ENCODE results near the gene GMDS.

GMDS gene

GRCh38 chr6:2196079-2196679 is 49.2 kb downstream of the GMDS start:
- H3K4me3 ChIP-seq: no peak overlapping the region
- peak in 1 of 2 donors; percentile 51 for DNase-seq
- peaks cover 0 to 22% (median 5%) of the 10 kb centered on the region in 4 donors for H3K4me1 ChIP-seq
- H3K27ac ChIP-seq: peak overlapping the region in 1 of 2 donors; percentile 8
- peak; percentile 74 to 90 for TF ChIP-seq CTCF (IDR thresholded peaks at IDR 0.05)
- intact Hi-C loops (cut with DNase I; ENCODE audit: low total_unique reads): loop anchor here (5.0 kb wide), 1 partner anchor 594 kb away; no protein-coding TSS in a partner anchor
- no peaks in the 10 kb centered on the region for H3K27me3 ChIP-seq
- H3K9me3 ChIP-seq: no peaks in the 10 kb centered on the region
- no peaks in the 10 kb centered on the region for H3K36me3 ChIP-seq

- no peaks in the 10 kb centered on the region for H3K36me3 ChIP-seq
- no peak for TF ChIP-seq CTCF (IDR thresholded peaks at IDR 0.05)
- H3K9me3 ChIP-seq: no peaks in the 10 kb centered on the region
- peaks cover 0 to 22% (median 5%) of the 10 kb centered on the region in 4 donors for H3K4me1 ChIP-seq
- intact Hi-C loops (cut with DNase I; ENCODE audit: low total_unique reads): loop anchor here (5.0 kb wide), 1 partner anchor 592 kb away; no protein-coding TSS in a partner anchor
- DNase-seq: no peak
- no peaks in the 10 kb centered on the region for H3K27me3 ChIP-seq
- no peak overlapping the region for H3K27ac ChIP-seq
- H3K4me3 ChIP-seq: no peak overlapping the region
Observed at GRCh38 chr6:2194643-2195042, 50.8 kb downstream of the GMDS start.

- no peak for DNase-seq
- Histone ChIP-seq H3K4me3 (no peak overlapping the region), H3K36me3 (no peaks in the 10 kb centered on the region), H3K4me1 (peaks cover 0 to 22% (median 5%) of the 10 kb centered on the region in 4 donors), H3K9me3 (no peaks in the 10 kb centered on the region), H3K27ac (no peak overlapping the region), H3K27me3 (no peaks in the 10 kb centered on the region)
- TF ChIP-seq CTCF (IDR thresholded peaks at IDR 0.05): no peak
- intact Hi-C loops (cut with DNase I; ENCODE audit: low total_unique reads): no loop called here
Observed at GRCh38 chr6:2193931-2194330, 51.5 kb downstream of the GMDS start.

GRCh38 chr6:2192976-2193375 is 52.4 kb downstream of the GMDS start:
- no peak for TF ChIP-seq CTCF (IDR thresholded peaks at IDR 0.05)
- H3K9me3 ChIP-seq: no peaks in the 10 kb centered on the region
- no peak overlapping the region for H3K4me3 ChIP-seq
- intact Hi-C loops (cut with DNase I; ENCODE audit: low total_unique reads): no loop called here
- no peaks in the 10 kb centered on the region for H3K27me3 ChIP-seq
- no peaks in the 10 kb centered on the region for H3K36me3 ChIP-seq
- no peak overlapping the region for H3K27ac ChIP-seq
- DNase-seq: no peak
- H3K4me1 ChIP-seq: peaks cover 0 to 22% (median 5%) of the 10 kb centered on the region in 4 donors

- Histone ChIP-seq H3K9me3 (no peaks in the 10 kb centered on the region), H3K4me3 (no peak overlapping the region), H3K27ac (no peak overlapping the region), H3K4me1 (peaks cover 0 to 8% (median 0%) of the 10 kb centered on the region in 4 donors), H3K36me3 (no peaks in the 10 kb centered on the region), H3K27me3 (no peaks in the 10 kb centered on the region)
- TF ChIP-seq CTCF (IDR thresholded peaks at IDR 0.05): no peak
- DNase-seq: no peak
- intact Hi-C loops (cut with DNase I; ENCODE audit: low total_unique reads): no loop called here
Observed at GRCh38 chr6:2191390-2191740, 54.0 kb downstream of the GMDS start.

Data from tibial artery (tissue), 4 donors.